Loucy (cell line): ENCODE results near the gene FAM241B.

Source experiments
- H2AFZ ChIP-seq: fragments of 200-600 bp; sonication (generic); 2 replicates; pipeline ENCODE4 v1.6.0; 2016; ENCODE audit warnings: antibody characterized with exemption, mild to moderate bottlenecking, low read length, moderate library complexity
- H3F3A ChIP-seq: fragments of 200-600 bp; 2 replicates; pipeline ENCODE4 v1.6.0; 2016; ENCODE audit warnings: antibody characterized with exemption, low read depth, mild to moderate bottlenecking
- H3K27me3 ChIP-seq: fragments of 200-600 bp; sonication (generic); 2 replicates; pipeline ENCODE4 v1.6.1; 2014; ENCODE audit warnings: low read length, mild to moderate bottlenecking; ENCODE audit not compliant: insufficient read depth, poor library complexity, severe bottlenecking
- H3K36me3 ChIP-seq: fragments of 200-600 bp; sonication (generic); 2 replicates; pipeline ENCODE4 v1.6.1; 2016; ENCODE audit warnings: low read length; ENCODE audit not compliant: insufficient read depth
- H3K4me1 ChIP-seq: fragments of 200-600 bp; sonication (generic); 2 replicates; pipeline ENCODE4 v1.5.1; 2014; ENCODE audit warnings: low read length, mild to moderate bottlenecking; ENCODE audit not compliant: insufficient read depth, poor library complexity, severe bottlenecking
- H3K4me2 ChIP-seq: fragments of 200-600 bp; sonication (generic); 2 replicates; pipeline ENCODE4 v1.6.0; 2014; ENCODE audit warnings: antibody characterized with exemption, low read length, low read depth, mild to moderate bottlenecking; ENCODE audit not compliant: poor library complexity, severe bottlenecking
- H3K4me3 ChIP-seq: fragments of 200-600 bp; sonication (generic); 2 replicates; pipeline ENCODE4 v1.5.1; 2014; ENCODE audit warnings: low read length, mild to moderate bottlenecking, mixed read lengths; ENCODE audit not compliant: poor library complexity, severe bottlenecking
- H3K79me2 ChIP-seq: fragments of 200-600 bp; sonication (generic); 2 replicates; pipeline ENCODE4 v1.6.1; 2014; ENCODE audit warnings: low read length; ENCODE audit not compliant: insufficient read depth
- H3K9ac ChIP-seq: fragments of 200-600 bp; sonication (generic); 2 replicates; pipeline ENCODE4 v1.6.0; 2014; ENCODE audit warnings: mild to moderate bottlenecking, low read depth, low read length, moderate library complexity; ENCODE audit not compliant: poor library complexity, severe bottlenecking
- H3K9me2 ChIP-seq: fragments of 200-600 bp; sonication (generic); replicated peaks from 2 replicates; pipeline ENCODE4 v1.6.1; 2016; ENCODE audit warnings: low read depth, low read length, mixed read lengths
- H3K9me3 ChIP-seq: fragments of 200-600 bp; sonication (generic); 2 replicates; pipeline ENCODE4 v1.6.1; 2014; ENCODE audit warnings: mild to moderate bottlenecking, antibody characterized with exemption, low read length, low read depth; ENCODE audit not compliant: insufficient read depth
- H4K20me1 ChIP-seq: fragments of 200-600 bp; sonication (generic); 2 replicates; pipeline ENCODE4 v1.6.0; 2014; ENCODE audit warnings: antibody characterized with exemption, low read length, mild to moderate bottlenecking; ENCODE audit not compliant: insufficient read depth, poor library complexity, severe bottlenecking
- EZH2phosphoT487 ChIP-seq: fragments of 200-600 bp; IDR thresholded peaks from 2 replicates; pipeline ENCODE4 v1.6.1; 2018; ENCODE audit warnings: antibody characterized with exemption, mild to moderate bottlenecking, moderate library complexity, borderline replicate concordance
- TF ChIP-seq, protein P1 (sequence below): fragments of 200-600 bp; sonication (generic); conservative IDR thresholded peaks from 2 replicates; pipeline ENCODE4 v1.5.1; 2014; ENCODE audit warnings: mild to moderate bottlenecking, antibody characterized with exemption, low read length

FAM241B gene

DNA sequence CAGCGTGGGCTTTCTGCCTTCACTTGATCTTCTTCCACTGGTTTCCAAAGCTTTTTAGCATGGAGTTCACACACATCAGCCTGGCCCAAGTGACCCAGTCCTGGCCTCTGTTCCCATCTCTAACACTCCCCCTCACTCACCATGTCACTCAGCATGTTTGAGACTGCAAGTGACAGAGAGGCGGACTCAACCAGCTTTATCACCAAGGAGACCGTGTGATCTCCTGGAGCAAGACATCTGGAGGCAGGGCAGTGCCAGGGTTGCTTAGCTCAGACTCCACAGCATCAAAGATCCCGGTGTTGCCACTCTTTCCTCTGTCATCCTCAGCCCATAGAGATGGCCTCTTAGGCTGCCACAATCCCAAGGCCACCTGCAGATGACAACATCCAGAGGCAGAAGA lies 39.4 kb downstream of the FAM241B start:
- no peaks in the 10 kb centered on the region for H3K9me2 ChIP-seq
- H3K79me2 ChIP-seq, result no peaks in the 10 kb centered on the region
- no peak overlapping the region for H3K4me3 ChIP-seq
- TF ChIP-seq, protein P1, sequence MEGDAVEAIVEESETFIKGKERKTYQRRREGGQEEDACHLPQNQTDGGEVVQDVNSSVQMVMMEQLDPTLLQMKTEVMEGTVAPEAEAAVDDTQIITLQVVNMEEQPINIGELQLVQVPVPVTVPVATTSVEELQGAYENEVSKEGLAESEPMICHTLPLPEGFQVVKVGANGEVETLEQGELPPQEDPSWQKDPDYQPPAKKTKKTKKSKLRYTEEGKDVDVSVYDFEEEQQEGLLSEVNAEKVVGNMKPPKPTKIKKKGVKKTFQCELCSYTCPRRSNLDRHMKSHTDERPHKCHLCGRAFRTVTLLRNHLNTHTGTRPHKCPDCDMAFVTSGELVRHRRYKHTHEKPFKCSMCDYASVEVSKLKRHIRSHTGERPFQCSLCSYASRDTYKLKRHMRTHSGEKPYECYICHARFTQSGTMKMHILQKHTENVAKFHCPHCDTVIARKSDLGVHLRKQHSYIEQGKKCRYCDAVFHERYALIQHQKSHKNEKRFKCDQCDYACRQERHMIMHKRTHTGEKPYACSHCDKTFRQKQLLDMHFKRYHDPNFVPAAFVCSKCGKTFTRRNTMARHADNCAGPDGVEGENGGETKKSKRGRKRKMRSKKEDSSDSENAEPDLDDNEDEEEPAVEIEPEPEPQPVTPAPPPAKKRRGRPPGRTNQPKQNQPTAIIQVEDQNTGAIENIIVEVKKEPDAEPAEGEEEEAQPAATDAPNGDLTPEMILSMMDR, result no peak
- TF ChIP-seq EZH2phosphoT487, result no peak
- H3K9me3 ChIP-seq, result no peaks in the 10 kb centered on the region
- H3K9ac ChIP-seq, result no peak overlapping the region
- H2AFZ ChIP-seq, result no peak overlapping the region
- H3K36me3 ChIP-seq, result no peaks in the 10 kb centered on the region
- no peaks in the 10 kb centered on the region for H4K20me1 ChIP-seq
- no peaks in the 10 kb centered on the region for H3K27me3 ChIP-seq
- H3F3A ChIP-seq, result no peaks in the 10 kb centered on the region
- H3K4me1 ChIP-seq, result no peaks in the 10 kb centered on the region
- no peak overlapping the region for H3K4me2 ChIP-seq

DNA sequence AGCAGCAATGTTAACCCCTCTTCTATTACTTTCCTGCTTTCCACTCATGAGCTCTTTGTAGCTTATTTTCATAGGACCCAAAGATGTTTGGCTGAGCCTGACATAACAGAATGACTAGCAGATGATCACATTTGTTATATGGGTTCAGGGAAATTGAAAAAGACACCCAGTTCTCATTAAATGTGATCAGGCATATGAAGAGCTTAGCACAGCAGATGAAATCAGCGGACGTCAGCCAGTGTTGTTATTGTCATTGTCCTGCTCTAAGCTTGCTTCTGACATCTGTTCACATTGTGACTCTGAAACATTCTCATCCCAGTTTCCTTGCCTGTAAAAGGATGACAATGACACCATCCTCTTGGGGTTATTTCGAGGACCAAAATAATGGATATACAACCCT lies 43.5 kb downstream of the FAM241B start:
- Histone ChIP-seq H3K27me3 (no peaks in the 10 kb centered on the region), H3K4me1 (no peaks in the 10 kb centered on the region), H3K79me2 (no peaks in the 10 kb centered on the region), H3K4me3 (no peak overlapping the region), H2AFZ (no peak overlapping the region), H3K4me2 (no peak overlapping the region), H3K9me2 (no peaks in the 10 kb centered on the region), H4K20me1 (no peaks in the 10 kb centered on the region), H3K9me3 (no peaks in the 10 kb centered on the region), H3F3A (no peaks in the 10 kb centered on the region), H3K9ac (no peak overlapping the region), H3K36me3 (no peaks in the 10 kb centered on the region)
- no peak for TF ChIP-seq EZH2phosphoT487
- TF ChIP-seq, protein P1, result no peak

DNA sequence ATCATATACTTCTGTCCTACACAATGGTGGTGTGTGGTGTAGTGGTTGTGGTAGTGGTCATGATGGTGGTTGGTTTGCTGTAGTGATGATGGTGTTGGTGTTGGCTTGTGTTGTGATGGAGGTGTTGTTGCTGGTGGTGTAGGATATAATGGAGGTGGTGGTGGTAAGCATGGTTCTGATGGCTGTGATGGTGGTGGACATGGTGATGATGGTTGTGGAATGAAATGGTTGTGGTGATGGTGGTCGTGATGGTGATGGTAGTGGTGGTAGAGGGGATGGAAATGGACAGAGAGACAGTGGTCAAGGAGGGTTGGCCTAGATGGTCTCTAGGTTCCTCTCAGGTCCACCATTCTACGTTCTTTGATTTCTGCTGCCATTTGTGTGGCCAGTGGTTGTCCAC lies 44.7 kb downstream of the FAM241B start:
- Histone ChIP-seq H3K27me3 (no peaks in the 10 kb centered on the region), H3K36me3 (no peaks in the 10 kb centered on the region), H2AFZ (no peak overlapping the region), H3K79me2 (no peaks in the 10 kb centered on the region), H3K9ac (no peak overlapping the region), H3K9me3 (no peaks in the 10 kb centered on the region), H3K4me1 (no peaks in the 10 kb centered on the region), H3F3A (no peaks in the 10 kb centered on the region), H4K20me1 (no peaks in the 10 kb centered on the region), H3K4me2 (no peak overlapping the region), H3K9me2 (no peaks in the 10 kb centered on the region), H3K4me3 (no peak overlapping the region)
- TF ChIP-seq EZH2phosphoT487, result no peak

DNA sequence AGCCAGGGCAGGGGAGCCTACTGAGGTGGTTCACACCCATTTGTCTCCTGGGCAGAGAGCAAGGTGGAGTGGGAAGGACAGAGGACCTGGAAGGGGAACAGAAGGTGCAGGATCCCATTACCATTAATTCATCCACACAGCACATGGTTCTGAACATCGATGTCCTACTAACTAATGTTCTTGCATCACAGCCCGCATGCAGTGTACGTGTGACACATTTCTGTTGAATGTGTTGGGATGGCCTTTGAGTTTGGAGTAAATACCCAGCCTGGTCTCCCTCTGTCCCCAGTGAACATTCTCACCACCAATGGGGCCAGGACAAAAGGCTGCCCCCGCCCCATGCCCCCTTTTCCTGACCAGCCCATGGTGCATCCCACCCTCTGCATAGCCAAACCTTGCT lies 46.3 kb downstream of the FAM241B start:
- TF ChIP-seq EZH2phosphoT487, result no peak
- TF ChIP-seq, protein P1, result no peak
- Histone ChIP-seq H3K36me3 (no peaks in the 10 kb centered on the region), H3F3A (no peaks in the 10 kb centered on the region), H3K27me3 (no peaks in the 10 kb centered on the region), H2AFZ (no peak overlapping the region), H3K9me2 (no peaks in the 10 kb centered on the region), H3K4me2 (no peak overlapping the region), H3K9ac (no peak overlapping the region), H4K20me1 (no peaks in the 10 kb centered on the region), H3K4me1 (no peaks in the 10 kb centered on the region), H3K79me2 (no peaks in the 10 kb centered on the region), H3K4me3 (no peak overlapping the region), H3K9me3 (no peaks in the 10 kb centered on the region)
